ENCODE data around the gene C1QTNF12. TPM values are rescaled to one million over a fixed set of nuclear protein-coding genes. Genes with fewer than 3 reads are reported as not detected.

C1QTNF12 gene
- 0.35 and 0.53 TPM in 2 replicates for total RNA-seq (ENCODE audit: low replicate concordance)

GRCh38 chr1:1246577-1247340 is at the start of gene C1QTNF12:
Gene C1QTNF12, minus strand, starts transcription at chr1:1246722. Its CDS starts 32 bp downstream, at chr1:1246690.

GRCh38 chr1:1273512-1274298 is 27.2 kb upstream of the C1QTNF12 start, which contains the start of gene UBE2J2:
Gene UBE2J2, minus strand, starts transcription at chr1:1273854. Its CDS starts 5,862 bp downstream, at chr1:1267992.

GRCh38 chr1:1232208-1232795 is 14.2 kb downstream of the C1QTNF12 start, which contains the start of gene B3GALT6:
Gene B3GALT6, plus strand, starts transcription at chr1:1232237. Its CDS starts 42 bp downstream, at chr1:1232279.

GRCh38 chr1:1231400-1232207 is 14.9 kb downstream of the C1QTNF12 start, which contains the start of gene SDF4:
Gene SDF4, minus strand, starts transcription at chr1:1232001. Its CDS starts 3,229 bp downstream, at chr1:1228772.

DNA sequence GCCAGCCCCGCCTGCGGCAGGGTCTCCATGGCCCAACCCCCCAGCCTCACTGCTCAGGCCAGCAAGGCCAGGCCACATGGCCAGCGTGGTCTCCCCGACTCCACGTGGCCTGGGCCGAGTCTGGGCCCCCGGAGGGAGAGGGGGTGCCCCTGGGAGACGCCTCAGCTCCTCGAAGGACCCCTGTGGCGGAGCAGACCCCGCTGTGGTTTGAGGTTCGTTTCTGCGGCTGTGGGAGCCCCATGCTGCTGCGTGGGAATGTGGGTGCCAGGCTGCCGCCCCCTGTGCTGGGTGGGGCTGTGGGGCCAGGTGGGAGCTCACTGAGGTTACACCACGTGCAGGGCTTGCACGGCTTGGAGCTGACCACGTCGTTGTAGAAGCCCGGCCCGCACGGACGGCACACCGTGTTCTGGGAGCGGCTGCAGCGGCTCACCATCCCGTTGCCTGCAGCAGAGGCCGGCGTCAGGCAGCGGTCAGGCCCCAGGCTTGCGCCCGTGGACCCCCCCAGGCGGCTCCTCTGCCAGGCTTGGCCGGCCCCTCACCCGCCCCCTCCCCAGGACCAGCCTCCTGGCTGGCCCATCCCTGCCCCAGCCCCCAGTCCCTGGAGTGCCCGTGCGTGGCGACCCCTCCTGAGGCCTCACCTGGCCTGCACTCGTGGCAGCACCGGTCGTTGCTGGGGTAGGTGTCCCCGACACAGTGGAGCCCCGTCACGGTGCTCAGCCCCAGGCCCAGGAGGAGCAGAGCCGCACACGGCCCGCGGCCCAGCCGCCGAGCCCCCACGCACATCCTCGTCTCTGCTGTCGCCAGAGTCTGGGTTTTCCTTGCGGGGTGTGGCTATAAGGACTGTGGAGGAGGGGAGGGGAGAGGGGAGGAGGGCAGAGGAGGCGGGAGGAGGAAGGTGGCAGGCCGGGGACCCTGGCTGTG is 32.9 kb downstream of the C1QTNF12 start, which contains the start of gene TNFRSF4:
TSS of gene TNFRSF4 (minus strand) at position 809 of the 921 bp plus-strand sequence. CDS start at position 783, 26 bp downstream.

GRCh38 chr1:1206376-1206965 is 40.1 kb downstream of the C1QTNF12 start, which contains the start of gene TNFRSF18:
Gene TNFRSF18, minus strand, starts transcription at chr1:1206592. Its CDS starts 21 bp downstream, at chr1:1206571.

Other genes starting within 250 kb of the C1QTNF12 start
- 1.9 and 19.8 TPM in 2 replicates for gene HES4, start 246.6 kb downstream of the C1QTNF12 start, total RNA-seq (ENCODE audit: low replicate concordance)
- gene ISG15, start 233.2 kb downstream of the C1QTNF12 start, total RNA-seq (ENCODE audit: low replicate concordance) = 41.5 and 138 TPM in 2 replicates
- gene AGRN, start 226.6 kb downstream of the C1QTNF12 start, total RNA-seq (ENCODE audit: low replicate concordance) = 27.4 and 48.4 TPM in 2 replicates
- not detected in 2 replicates for gene RNF223, start 172.4 kb downstream of the C1QTNF12 start, total RNA-seq (ENCODE audit: low replicate concordance)
- gene C1orf159, start 130.6 kb downstream of the C1QTNF12 start, total RNA-seq (ENCODE audit: low replicate concordance) = 2.1 and 3.7 TPM in 2 replicates
- gene TTLL10, start 72.8 kb downstream of the C1QTNF12 start, total RNA-seq (ENCODE audit: low replicate concordance) = not detected in 2 replicates
- gene TNFRSF18, start 40.1 kb downstream of the C1QTNF12 start, total RNA-seq (ENCODE audit: low replicate concordance) = not detected in 2 replicates
- not detected in 2 replicates for gene TNFRSF4, start 32.6 kb downstream of the C1QTNF12 start, total RNA-seq (ENCODE audit: low replicate concordance)
- 100 and 148 TPM in 2 replicates for gene SDF4, start 14.7 kb downstream of the C1QTNF12 start, total RNA-seq (ENCODE audit: low replicate concordance)
- 9.9 and 24.7 TPM in 2 replicates for gene B3GALT6, start 14.5 kb downstream of the C1QTNF12 start, total RNA-seq (ENCODE audit: low replicate concordance)
- 9.9 and 30.1 TPM in 2 replicates for gene UBE2J2, start 27.1 kb upstream of the C1QTNF12 start, total RNA-seq (ENCODE audit: low replicate concordance)
- gene SCNN1D, start 33.7 kb upstream of the C1QTNF12 start, total RNA-seq (ENCODE audit: low replicate concordance) = 0.38 and 0.47 TPM in 2 replicates
- 22.7 and 64.0 TPM in 2 replicates for gene ACAP3, start 61.2 kb upstream of the C1QTNF12 start, total RNA-seq (ENCODE audit: low replicate concordance)
- gene PUSL1, start 61.9 kb upstream of the C1QTNF12 start, total RNA-seq (ENCODE audit: low replicate concordance) = 4.7 and 14.8 TPM in 2 replicates
- gene INTS11, start 77.9 kb upstream of the C1QTNF12 start, total RNA-seq (ENCODE audit: low replicate concordance) = 52.0 and 105 TPM in 2 replicates
- gene CPTP, start 78.1 kb upstream of the C1QTNF12 start, total RNA-seq (ENCODE audit: low replicate concordance) = 4.3 and 8.5 TPM in 2 replicates
- gene TAS1R3, start 84.6 kb upstream of the C1QTNF12 start, total RNA-seq (ENCODE audit: low replicate concordance) = 0.15 and 0.35 TPM in 2 replicates
- gene DVL1, start 102.7 kb upstream of the C1QTNF12 start, total RNA-seq (ENCODE audit: low replicate concordance) = 72.2 and 104 TPM in 2 replicates
- gene MXRA8, start 111.8 kb upstream of the C1QTNF12 start, total RNA-seq (ENCODE audit: low replicate concordance) = 200 and 222 TPM in 2 replicates
- 51.0 and 109 TPM in 2 replicates for gene AURKAIP1, start 128.5 kb upstream of the C1QTNF12 start, total RNA-seq (ENCODE audit: low replicate concordance)
- 92.2 and 99.7 TPM in 2 replicates for gene CCNL2, start 152.6 kb upstream of the C1QTNF12 start, total RNA-seq (ENCODE audit: low replicate concordance)
- gene MRPL20, start 160.6 kb upstream of the C1QTNF12 start, total RNA-seq (ENCODE audit: low replicate concordance) = 59.4 and 118 TPM in 2 replicates
- gene ANKRD65, start 174.6 kb upstream of the C1QTNF12 start, total RNA-seq (ENCODE audit: low replicate concordance) = 0.23 TPM in 2 replicates
- 1.5 and 1.6 TPM in 2 replicates for gene VWA1, start 189.0 kb upstream of the C1QTNF12 start, total RNA-seq (ENCODE audit: low replicate concordance)
- gene ATAD3C, start 203.0 kb upstream of the C1QTNF12 start, total RNA-seq (ENCODE audit: low replicate concordance) = under 0.01 and 0.15 TPM in 2 replicates
- gene ATAD3B, start 225.0 kb upstream of the C1QTNF12 start, total RNA-seq (ENCODE audit: low replicate concordance) = 15.9 and 18.1 TPM in 2 replicates

Data from smooth muscle cell of the coronary artery (primary cell).